CD4-positive, alpha-beta T cell treated with Interleukin-12 subunit alpha and Interleukin-12 subunit beta, for 1 hour (primary cell): ENCODE data around the gene GOLGA2.

Source experiments
- DNase-seq: peaks from one replicate; pipeline ENCODE4 v3.0.0-alpha.2; 2020

GOLGA2 gene

DNA sequence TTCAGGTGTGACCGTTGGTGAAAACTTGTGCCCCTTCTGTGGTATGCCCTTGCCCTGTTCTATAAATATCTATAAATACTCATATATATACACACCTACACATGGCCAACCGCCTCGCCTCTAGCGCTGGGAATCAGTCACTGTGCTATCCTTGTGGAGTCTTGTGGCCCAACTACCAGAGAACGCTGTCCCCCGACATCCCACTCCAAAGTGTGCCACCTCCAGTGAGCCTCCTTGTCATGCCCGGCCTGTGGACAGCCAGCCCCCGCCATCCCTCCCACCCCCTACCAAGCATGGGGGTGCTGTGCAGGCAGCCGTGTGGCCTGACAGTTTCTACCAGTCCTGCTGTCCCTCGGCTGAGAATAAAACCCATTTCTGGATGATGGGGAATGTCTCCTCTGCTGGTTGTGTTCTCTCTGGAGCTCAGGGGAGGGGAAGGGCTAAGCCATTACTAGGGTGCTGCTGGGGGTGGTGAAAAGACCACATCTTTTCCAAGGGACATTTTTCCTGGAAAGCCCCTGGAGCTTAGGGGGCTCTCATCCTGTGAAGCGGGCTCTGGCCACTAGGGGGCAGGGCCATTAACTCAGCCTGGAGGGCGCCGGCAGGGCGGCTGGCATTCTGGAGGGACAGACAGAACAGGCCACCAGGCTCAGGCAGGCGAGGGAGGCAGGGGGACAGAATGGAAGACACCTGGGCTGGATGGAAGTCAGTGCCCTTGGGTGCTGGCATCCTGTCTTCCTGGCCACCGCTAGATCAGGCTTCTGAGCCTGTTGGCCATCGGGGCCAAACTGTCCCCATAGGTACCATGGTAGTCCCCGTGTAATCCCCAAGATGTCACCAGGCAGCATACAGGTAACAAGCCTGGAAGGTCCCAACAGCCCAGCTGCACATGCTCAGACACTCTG lies 20.7 kb downstream of the GOLGA2 start:
- peak; percentile 59 for DNase-seq

DNA sequence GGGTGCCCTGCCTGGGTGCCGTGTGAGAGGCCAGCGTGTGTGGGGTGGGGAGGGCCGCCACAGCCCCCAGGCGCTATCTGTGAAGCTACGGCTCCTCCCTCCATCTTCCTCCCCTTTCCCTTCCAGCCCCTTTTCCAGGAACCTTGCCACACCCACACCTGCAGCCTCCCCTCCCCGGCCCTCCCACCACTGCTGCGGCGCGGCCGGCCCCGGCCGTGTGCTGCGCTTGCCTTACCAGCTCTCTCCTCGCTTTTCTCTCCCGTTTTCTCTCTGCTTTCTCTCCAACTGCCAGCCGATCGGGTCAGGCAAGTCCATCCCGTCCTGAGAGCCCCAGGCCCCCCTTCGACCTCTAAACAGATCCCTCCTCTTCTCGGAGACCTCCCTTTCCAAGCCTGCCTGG lies 21.4 kb downstream of the GOLGA2 start:
- DNase-seq = no peak

- DNase-seq = no peak
These were observed 21.8 kb downstream of the GOLGA2 start for GRCh38 chr9:128253991-128254346.

DNA sequence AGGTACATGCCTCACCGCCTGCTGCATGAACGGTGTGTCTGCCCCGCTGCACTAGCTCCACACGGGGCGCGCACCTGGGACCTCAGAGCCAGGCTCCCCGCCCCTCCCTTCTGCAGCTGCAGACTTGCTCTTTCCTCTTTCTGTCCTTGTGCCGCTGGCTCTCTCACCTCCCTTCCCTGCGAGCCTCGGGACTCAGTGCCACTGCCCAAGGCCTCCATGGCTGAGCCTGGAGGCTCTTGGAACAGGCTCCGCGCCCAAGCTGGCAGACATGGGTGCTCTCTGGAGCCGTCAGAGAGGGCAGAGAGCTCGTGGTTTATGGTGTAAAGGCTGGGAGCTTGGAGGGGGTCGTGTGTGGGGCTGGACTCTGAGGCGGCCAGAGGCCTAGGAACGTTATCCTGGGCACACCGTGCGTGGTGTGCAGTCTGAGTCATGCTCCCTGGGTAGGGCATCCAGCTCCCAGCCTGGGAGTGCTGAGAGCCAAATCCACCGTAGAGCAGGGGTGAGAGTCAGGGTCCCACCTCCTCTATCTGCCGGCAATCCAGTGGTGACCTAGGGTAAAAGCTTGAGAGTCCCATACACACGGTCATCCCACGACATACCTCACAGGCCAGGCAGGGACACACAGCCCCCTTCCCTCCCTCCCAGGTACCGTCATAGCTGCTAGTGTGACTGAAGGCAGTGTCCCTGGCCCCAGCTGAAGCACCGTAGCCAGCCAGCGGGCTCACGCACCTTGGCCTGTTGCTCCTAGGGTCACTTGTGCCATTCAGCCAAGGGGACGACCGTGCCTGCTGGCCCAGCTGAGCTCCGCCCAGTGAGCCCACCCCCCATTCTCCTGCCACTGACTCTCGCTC lies 22.4 kb downstream of the GOLGA2 start:
- no peak for DNase-seq

DNA sequence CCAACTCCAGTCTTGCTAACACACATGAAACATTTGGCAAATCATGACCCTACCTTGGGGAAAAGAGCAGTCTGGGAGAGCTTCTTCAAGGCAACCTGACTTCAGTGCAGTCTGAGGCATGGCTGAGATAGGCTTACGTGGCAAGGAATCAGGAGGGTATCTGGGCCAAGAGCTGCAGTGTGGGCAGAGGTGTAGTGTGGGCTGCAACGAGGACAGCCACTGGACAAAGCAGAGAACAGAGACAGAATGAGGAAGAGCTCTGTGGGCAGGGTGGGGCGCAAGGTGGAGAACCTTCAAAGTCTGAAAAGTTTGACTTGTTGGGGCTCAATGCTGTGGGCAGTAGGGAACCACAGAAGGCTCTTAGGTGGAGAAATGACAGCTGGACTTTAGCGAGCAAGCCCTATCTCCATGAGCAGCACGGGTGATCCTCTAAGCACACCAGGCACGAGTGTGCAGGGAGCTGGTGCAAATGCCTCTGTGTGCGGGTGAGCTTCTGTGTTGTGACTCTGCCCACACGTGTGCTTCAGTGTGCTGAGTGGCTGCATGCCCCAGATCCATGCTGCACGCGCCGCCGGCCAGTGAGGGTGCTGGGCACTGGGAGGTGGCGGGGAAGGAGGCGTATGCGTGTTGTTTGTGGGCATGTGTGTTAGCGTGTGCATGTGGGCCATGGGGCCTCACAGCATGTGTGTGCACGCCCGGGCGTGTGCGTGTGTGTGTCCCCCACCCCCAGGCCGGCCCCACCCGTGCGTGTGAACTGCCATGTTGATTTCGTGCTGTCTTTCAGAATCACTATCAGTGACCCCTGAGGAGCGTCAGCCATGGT lies 23.3 kb downstream of the GOLGA2 start:
- no peak for DNase-seq

DNA sequence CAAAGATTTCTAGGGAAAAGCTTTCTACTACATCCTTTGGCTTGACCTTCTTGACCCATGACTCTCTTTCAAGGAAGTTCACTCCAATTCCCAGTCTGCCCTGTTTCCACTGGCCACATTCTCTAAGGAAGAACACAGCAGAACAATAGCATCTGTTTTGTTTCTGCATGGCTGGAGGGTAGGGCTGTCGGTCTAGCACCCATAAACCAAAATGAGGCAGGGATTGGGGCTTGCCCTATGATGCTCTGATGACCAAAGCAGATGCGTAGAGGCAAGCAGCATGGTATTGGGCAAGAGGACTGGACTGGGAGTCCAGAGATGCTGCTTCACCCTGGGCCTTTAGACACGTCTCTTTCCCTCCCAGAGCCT lies 24.1 kb downstream of the GOLGA2 start:
- no peak for DNase-seq

DNA sequence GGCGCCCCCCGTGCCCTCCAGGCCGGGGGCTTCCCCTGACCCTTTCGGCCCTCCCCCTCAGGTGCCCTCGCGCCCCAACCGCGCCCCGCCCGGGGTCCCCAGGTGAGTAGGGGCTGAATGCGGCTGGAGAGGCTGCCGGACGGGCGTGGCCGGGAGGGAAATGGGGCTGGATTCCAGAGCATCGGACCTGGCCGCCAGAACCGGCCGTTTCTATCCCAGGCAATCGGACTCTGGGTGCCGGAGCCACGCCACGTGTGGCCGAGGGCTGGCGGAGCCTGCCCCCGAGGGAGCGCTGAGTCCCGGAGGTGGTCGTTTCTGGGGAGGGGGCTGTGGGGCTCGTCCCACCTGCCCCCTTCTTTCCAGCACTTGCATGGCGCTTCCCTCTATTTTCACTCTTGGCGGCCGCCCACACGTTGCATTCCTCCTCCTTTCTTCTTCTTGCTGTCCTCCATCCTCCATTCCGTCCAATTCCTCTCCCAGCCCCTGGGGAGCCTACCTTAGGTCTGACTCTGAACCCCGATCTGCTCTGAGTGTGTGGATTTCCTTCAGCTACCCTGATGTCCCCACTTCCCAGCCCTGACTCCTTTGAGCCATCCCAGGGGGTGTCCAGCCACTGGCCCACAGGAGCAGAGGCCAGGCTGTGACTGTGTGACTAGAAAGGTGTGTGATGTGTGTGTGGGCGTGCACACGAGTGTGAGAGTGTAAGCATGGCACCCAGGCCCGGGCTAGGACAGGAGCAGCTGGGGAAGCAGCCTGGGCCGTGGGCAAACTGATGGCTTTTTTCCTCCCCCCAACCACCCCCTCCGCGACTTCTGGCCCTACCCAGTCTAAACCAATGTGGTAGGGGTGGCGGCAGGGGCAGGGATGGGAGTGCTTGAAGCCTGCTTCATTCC lies 24.7 kb downstream of the GOLGA2 start:
- no peak for DNase-seq

GRCh38 chr9:128249908-128250838 lies 25.6 kb downstream of the GOLGA2 start:
- DNase-seq = peak; percentile 98

- DNase-seq = no peak
These were observed 26.3 kb downstream of the GOLGA2 start for GRCh38 chr9:128249558-128249907.

- no peak for DNase-seq
These were observed 28.5 kb downstream of the GOLGA2 start for GRCh38 chr9:128247226-128247803.

DNA sequence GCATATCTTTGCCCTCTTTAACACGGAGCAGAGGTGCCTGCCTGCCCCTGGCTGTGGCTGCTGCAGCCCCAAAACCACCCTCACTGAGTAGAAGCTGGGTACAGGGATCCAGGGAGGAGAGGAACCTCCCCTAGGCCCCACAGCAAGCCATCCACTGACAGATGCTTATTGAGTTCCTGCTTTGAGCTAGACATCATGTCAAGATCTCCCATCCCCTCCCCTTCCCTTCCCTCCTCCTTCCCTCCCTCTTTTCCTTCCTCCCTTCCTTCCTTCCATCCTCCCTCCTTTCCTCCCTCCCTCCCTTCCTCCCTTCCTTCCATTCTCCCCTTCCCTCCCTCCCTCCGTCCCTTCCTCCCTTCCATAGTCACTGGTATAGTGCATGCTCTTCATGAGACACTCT lies 29.3 kb downstream of the GOLGA2 start:
- no peak for DNase-seq

GRCh38 chr9:128245421-128246151 lies 30.2 kb downstream of the GOLGA2 start:
- no peak for DNase-seq

DNA sequence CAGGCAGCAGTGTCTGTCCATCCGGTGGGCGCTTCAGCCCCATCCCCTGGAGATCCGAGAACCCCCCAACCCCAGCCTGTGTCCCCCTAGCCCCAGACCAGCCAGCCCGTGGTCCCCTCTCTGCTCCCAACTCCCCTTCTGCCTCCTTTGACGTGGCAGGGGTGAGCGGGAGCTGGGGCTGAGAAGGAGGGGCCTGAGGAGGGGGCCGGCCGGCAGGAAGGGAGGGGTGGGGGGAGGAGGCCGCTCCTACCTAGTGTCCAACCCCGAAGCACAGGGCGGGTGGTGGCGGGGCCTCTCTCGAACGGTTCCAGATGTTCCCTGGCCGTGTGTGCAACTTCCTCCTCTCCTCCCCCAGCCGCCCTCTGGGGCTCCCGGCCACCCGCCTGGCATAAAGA lies 31.0 kb downstream of the GOLGA2 start:
- no peak for DNase-seq

- DNase-seq = no peak
These were observed 31.5 kb downstream of the GOLGA2 start for GRCh38 chr9:128244091-128244836.

DNA sequence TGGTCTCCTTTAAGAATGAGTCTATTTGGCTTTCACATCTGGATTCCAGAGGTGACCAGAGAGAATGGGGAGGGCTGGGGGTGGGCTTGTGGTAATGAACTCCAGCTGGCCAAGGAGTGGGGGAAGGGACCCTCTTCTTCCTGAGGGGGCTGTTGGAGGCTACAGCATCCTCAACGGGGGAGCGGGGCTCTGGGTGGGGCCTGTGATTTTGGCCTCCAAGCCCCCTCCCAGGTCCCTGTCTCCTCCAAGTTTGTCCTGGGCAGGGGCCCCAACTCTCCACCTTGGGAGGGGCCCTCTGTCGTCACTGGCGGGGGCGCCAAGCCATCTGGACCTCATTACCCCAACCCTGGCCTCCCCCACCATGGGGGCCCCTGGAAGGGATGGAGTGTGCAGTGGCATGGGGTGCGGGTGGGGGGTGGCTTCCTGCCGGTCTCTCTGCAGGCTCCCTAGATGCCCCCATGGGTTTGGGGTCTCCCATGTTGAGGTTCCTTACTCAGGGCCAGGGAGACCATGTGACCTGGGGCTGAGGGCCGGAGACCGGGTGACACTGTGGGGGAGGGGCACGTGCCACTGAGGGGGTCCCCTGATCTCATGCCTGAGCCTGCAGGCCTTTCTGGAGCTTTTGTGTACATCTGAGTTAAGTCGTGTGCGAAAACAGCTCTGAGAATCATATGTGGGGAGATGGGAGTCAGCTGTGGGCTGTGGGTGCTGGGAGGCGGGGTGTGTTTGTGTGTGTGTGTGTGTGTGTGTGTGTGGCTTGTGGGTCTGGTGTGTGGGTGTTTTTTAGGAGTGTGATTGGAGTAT lies 32.4 kb downstream of the GOLGA2 start:
- no peak for DNase-seq

GRCh38 chr9:128242828-128243214 lies 33.0 kb downstream of the GOLGA2 start:
- DNase-seq = no peak

GRCh38 chr9:128242124-128242523 lies 33.7 kb downstream of the GOLGA2 start:
- DNase-seq = no peak

DNA sequence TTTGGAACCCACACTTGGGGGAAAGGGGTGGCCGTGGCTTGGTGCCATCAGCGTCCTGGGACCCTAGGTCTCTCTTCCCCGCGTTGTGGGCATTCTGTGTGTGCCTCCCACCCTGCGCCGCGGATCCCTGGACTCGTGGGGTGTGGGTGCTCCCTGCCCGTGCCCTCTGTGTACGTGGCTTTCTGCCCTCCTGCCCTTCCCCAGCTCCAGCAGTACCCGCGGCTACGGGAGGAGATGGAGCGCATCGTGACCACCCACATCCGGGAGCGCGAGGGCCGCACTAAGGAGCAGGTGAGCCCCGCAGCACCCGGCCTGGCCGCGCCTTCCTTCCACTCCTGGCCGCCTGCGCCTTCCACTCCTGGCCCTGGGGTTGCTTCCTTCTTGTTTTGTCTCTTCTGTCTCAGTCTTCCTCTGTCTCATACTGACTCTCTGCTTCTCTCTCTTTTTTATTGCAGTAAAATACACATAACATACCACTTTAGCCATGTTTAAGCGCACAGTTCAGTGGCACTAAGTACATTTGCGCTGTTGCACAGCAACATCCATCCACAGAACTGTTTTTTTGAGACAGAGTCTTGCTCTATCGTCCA lies 41.9 kb downstream of the GOLGA2 start:
- no peak for DNase-seq
